ENCODE data around the gene STAP2. TPM values are rescaled to one million over a fixed set of nuclear protein-coding genes. Genes with fewer than 3 reads are reported as not detected.

The STAP2 gene
- total RNA-seq, 1 experiment from 2014 or later: 72.6 TPM

GRCh38 chr19:4322942-4323665 is 15.5 kb downstream of the STAP2 start:
- Histone ChIP-seq H3K4me3 (ENCODE audit: low read length) (no peak overlapping the region), H3K4me2 (ENCODE audit: low read length) (no peak overlapping the region), H3K4me1 (ENCODE audit: insufficient read depth, low read length) (no peaks in the 10 kb centered on the region), H3K9me2 (replicated peaks; ENCODE audit: low read length) (no peaks in the 10 kb centered on the region), H3F3A (ENCODE audit: low read length, unreplicated experiment) (no peaks in the 10 kb centered on the region), H3K27ac (ENCODE audit: low read length) (no peak overlapping the region), H3K9me3 (ENCODE audit: low read length) (no peaks in the 10 kb centered on the region), H4K20me1 (ENCODE audit: low read length) (no peaks in the 10 kb centered on the region), H3K79me2 (ENCODE audit: low read length) (no peaks in the 10 kb centered on the region), H3K36me3 (ENCODE audit: low read depth, low read length) (no peaks in the 10 kb centered on the region), H3K27me3 (ENCODE audit: low read length) (no peaks in the 10 kb centered on the region), H3K9ac (ENCODE audit: low read length) (no peak overlapping the region), H2AFZ (ENCODE audit: low read length) (no peak overlapping the region)
- intact Hi-C loops (cut with micrococcal nuclease): no loop called here
- no peak for ATAC-seq
- ChIA-PET CTCF (no interaction called here), POLR2A (ENCODE audit: unreplicated experiment) (no interaction called here)
- no TSS peak for BruUV-seq (replicated peaks)
- no peak for TF ChIP-seq EZH2phosphoT487 (IDR thresholded peaks at IDR 0.05; ENCODE audit: borderline replicate concordance, low read length)
- no peak for TF ChIP-seq EZH2 (IDR thresholded peaks at IDR 0.05; ENCODE audit: low read length, unreplicated experiment)
- TF ChIP-seq CTCF (conservative IDR thresholded peaks at IDR 0.05; ENCODE audit: low read depth, low read length): no peak
- DNase-seq: no peak

GRCh38 chr19:4320419-4320818 is 18.2 kb downstream of the STAP2 start:
- intact Hi-C loops (cut with micrococcal nuclease): no loop called here
- H3K4me1 ChIP-seq (ENCODE audit: insufficient read depth, low read length): no peaks in the 10 kb centered on the region
- H3K27ac ChIP-seq (ENCODE audit: low read length): no peak overlapping the region
- no peak overlapping the region for H2AFZ ChIP-seq (ENCODE audit: low read length)
- no peaks in the 10 kb centered on the region for H3K9me3 ChIP-seq (ENCODE audit: low read length)
- H3K4me2 ChIP-seq (ENCODE audit: low read length): no peak overlapping the region
- ChIA-PET POLR2A (ENCODE audit: unreplicated experiment) (no interaction called here), CTCF (no interaction called here)
- no peak for ATAC-seq
- no peak overlapping the region for H3K4me3 ChIP-seq (ENCODE audit: low read length)
- H3K9ac ChIP-seq (ENCODE audit: low read length): no peak overlapping the region
- H3K27me3 ChIP-seq (ENCODE audit: low read length): no peaks in the 10 kb centered on the region
- no peaks in the 10 kb centered on the region for H3F3A ChIP-seq (ENCODE audit: low read length, unreplicated experiment)
- TF ChIP-seq EZH2 (IDR thresholded peaks at IDR 0.05; ENCODE audit: low read length, unreplicated experiment) (no peak), CTCF (conservative IDR thresholded peaks at IDR 0.05; ENCODE audit: low read depth, low read length) (no peak), EZH2phosphoT487 (IDR thresholded peaks at IDR 0.05; ENCODE audit: borderline replicate concordance, low read length) (no peak)
- BruUV-seq (replicated peaks): no TSS peak
- H3K36me3 ChIP-seq (ENCODE audit: low read depth, low read length): no peaks in the 10 kb centered on the region
- H3K79me2 ChIP-seq (ENCODE audit: low read length): no peaks in the 10 kb centered on the region
- DNase-seq: no peak
- no peaks in the 10 kb centered on the region for H4K20me1 ChIP-seq (ENCODE audit: low read length)
- no peaks in the 10 kb centered on the region for H3K9me2 ChIP-seq (replicated peaks; ENCODE audit: low read length)

GRCh38 chr19:4319067-4319718 is 19.4 kb downstream of the STAP2 start:
- H3K27ac ChIP-seq (ENCODE audit: low read length): no peak overlapping the region
- intact Hi-C loops (cut with micrococcal nuclease): no loop called here
- no peaks in the 10 kb centered on the region for H3K36me3 ChIP-seq (ENCODE audit: low read depth, low read length)
- no peaks in the 10 kb centered on the region for H4K20me1 ChIP-seq (ENCODE audit: low read length)
- no peak for ATAC-seq
- H3K9ac ChIP-seq (ENCODE audit: low read length): no peak overlapping the region
- no peaks in the 10 kb centered on the region for H3K9me3 ChIP-seq (ENCODE audit: low read length)
- no peak overlapping the region for H3K4me2 ChIP-seq (ENCODE audit: low read length)
- CTCF ChIA-PET: no interaction called here
- no peak for TF ChIP-seq CTCF (conservative IDR thresholded peaks at IDR 0.05; ENCODE audit: low read depth, low read length)
- no peak for TF ChIP-seq EZH2phosphoT487 (IDR thresholded peaks at IDR 0.05; ENCODE audit: borderline replicate concordance, low read length)
- no peak for TF ChIP-seq EZH2 (IDR thresholded peaks at IDR 0.05; ENCODE audit: low read length, unreplicated experiment)
- no peaks in the 10 kb centered on the region for H3K4me1 ChIP-seq (ENCODE audit: insufficient read depth, low read length)
- no peak overlapping the region for H2AFZ ChIP-seq (ENCODE audit: low read length)
- POLR2A ChIA-PET (ENCODE audit: unreplicated experiment): no interaction called here
- BruUV-seq (replicated peaks): no TSS peak
- H3F3A ChIP-seq (ENCODE audit: low read length, unreplicated experiment): no peaks in the 10 kb centered on the region
- no peak for DNase-seq
- H3K27me3 ChIP-seq (ENCODE audit: low read length): no peaks in the 10 kb centered on the region
- H3K79me2 ChIP-seq (ENCODE audit: low read length): no peaks in the 10 kb centered on the region
- no peak overlapping the region for H3K4me3 ChIP-seq (ENCODE audit: low read length)
- H3K9me2 ChIP-seq (replicated peaks; ENCODE audit: low read length): no peaks in the 10 kb centered on the region

All from PC-3 (cell line).